Sigmoid colon (tissue), 4 donors: Measurements from ENCODE around the gene TMEM37.

Experiments
- CTCF ChIP-seq, 4 experiments: fragments of 450-650 bp in 3 of 4; fragments of 200-600 bp in 1 of 4; IDR thresholded peaks; one replicate each; pipeline ENCODE4 v1.5.1; 2016 to 2019; ENCODE audit warnings: antibody characterized with exemption in 4 of 4, mild to moderate bottlenecking in 3 of 4, moderate library complexity in 2 of 4
- POLR2AphosphoS5 ChIP-seq, 4 donors: sonication (generic); formaldehyde crosslinking; IDR thresholded peaks; one replicate each; pipeline ENCODE4 v1.6.1; 2017; ENCODE audit warnings: antibody characterized with exemption in 4 of 4

GRCh38 chr2:119475857-119476244 lies 44.2 kb downstream of the TMEM37 start:
- TF ChIP-seq CTCF (IDR thresholded peaks at IDR 0.05) = no peak
- TF ChIP-seq POLR2AphosphoS5 (IDR thresholded peaks at IDR 0.05) = no peak
